Measurements from ENCODE around the gene SLC8B1.

Gene SLC8B1

DNA sequence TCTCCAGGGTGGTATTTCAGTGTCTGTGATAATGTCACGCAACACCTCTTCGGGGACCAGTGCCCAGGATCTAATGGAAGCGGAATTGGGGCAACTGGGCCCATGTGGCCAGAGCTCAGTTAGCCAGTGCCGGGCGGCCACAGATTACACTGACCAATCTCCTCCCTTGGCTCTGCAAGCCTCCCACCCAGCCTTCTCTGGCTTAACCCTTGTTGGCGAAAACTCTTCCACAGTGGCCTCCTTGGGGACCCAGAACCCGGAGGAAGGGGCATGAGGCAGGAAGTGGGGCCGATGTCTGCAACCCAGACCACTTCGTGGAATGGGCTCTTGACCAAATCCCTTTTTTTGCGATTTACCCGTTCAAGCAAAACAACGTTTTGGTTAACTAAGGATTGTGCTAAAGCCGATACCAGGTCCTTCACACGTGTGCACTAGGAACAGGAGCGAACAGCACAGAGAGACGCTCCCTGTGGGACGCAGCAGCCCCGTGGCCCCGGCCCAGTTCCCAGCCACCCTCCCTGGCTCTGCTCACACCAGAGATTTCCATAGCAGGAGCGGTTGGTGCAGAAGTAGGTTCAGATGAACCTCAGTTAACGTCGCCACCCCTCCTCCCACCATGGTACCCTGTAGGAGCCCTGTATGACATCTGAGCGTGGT is 38.2 kb downstream of the SLC8B1 start:
- DNase-seq (ENCODE audit: low read depth in 1 of 2, low spot score in 1 of 2) = no peak

DNA sequence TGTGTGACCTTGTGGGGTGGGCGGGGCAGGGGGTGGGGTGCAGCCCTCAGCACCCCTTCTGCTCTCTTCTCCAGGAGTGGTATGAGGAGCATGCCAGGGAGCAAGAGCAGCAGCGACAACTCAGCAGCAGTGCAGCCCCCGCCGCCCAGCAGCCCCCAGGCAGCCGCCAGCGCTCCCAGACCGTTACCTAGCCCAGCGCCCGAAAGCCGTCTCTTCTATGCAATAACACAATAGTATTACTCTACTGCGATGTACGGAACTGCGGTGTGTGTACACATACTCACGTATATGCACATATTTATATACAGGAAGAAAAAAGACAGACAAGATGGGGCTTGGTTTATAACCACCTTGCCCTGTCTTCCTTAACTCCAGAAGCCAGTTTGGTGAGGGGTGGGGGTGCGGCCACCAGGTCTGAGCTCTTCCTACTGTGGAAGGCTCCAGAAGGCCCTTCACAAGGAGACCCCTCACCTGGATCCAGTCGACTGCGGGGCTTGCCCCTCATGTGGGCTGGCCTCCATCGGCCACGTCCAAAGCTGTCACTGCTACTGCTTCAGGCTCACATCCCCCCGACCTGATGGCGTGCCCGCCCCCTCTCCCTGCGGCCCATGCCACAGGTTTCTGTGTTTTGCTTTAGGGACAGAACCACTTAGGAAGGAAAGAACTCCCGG is 38.9 kb downstream of the SLC8B1 start:
- no peak for DNase-seq (ENCODE audit: low read depth in 1 of 2, low spot score in 1 of 2)

GRCh38 chr12:113293100-113293499 is 41.8 kb downstream of the SLC8B1 start:
- DNase-seq (ENCODE audit: low read depth in 1 of 2, low spot score in 1 of 2) = no peak

DNA sequence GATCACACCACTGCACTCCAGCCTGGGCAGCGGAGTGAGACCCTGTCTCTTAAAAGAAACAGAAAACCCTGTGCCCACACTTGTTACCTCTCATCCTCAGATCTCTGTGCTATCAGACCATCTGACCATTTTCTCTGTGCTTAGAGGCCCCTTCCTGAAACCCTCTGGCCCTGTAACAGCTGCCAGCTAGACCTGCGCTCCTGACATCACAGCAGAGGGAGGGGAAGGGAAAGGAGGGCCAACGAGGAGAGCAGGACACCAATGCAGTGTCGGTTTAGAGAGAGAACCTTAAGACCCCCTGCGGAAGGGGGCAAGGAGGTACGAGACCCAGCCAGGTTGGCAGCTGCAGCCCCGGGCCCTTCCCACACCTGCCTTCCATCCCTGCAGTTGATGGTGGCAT is 42.4 kb downstream of the SLC8B1 start:
- no peak for DNase-seq (ENCODE audit: low read depth in 1 of 2, low spot score in 1 of 2)

GRCh38 chr12:113292091-113292490 is 42.8 kb downstream of the SLC8B1 start:
- DNase-seq (ENCODE audit: low read depth in 1 of 2, low spot score in 1 of 2) = no peak

DNA sequence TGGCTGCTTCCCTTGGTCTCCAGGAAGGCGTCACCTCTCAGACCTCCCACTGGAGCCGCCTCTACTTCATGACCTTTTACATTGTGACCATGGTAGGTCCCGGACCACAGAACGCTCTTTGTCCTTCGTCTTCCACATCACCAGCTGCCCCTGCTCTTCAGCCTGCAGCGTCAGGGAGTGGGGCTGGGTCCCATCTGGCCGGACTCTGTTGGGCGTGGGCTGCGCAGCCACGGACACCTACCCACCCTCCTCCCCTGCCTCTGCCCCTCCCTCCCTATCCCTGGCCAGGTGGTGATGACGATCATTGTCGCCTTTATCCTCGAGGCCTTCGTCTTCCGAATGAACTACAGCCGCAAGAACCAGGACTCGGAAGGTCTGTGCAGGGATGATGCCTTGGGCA is 43.3 kb downstream of the SLC8B1 start:
- DNase-seq (ENCODE audit: low read depth in 1 of 2, low spot score in 1 of 2) = no peak

DNA sequence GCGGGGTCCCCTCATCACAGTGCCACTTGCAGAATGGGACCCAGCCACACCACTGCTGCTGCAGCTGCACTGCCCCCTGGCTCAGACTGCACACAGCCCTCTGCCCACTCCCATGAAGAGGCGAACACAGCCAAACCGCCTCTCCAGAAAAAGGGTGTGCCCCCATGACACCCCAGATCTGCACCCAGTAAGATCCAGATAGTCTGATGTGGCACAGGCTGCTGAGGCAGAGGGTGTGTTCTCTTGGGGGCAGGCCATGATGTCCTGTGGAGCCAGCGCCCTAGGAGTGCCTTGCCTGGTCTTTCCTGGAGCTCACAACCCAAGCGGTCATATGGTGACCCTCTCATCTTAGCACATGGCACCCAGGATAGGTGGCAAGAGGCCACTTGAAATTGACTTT is 44.4 kb downstream of the SLC8B1 start:
- no peak for DNase-seq (ENCODE audit: low read depth in 1 of 2, low spot score in 1 of 2)

DNA sequence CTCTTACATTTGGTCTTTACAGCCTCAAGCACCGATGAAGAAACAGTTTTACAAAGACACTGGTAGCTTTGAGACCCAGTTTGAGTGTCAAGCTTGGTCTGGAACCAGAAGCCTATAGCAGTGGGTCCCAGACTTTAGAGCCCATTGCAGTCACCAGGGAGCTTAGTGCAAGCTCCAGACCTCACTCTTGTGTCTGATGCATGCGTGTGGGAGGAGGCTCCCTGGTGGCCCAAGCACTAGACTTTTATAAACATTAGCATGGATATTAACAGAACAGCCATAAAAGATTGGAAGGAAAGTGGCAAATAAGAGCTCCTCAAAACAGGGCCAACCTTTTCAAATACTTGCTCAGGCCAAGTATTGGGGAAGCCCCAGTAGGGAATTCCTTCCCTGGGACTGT is 45.5 kb downstream of the SLC8B1 start:
- no peak for DNase-seq (ENCODE audit: low read depth in 1 of 2, low spot score in 1 of 2)

GRCh38 chr12:113287899-113288282 is 47.0 kb downstream of the SLC8B1 start:
- DNase-seq (ENCODE audit: low read depth in 1 of 2, low spot score in 1 of 2) = no peak

- no peak for DNase-seq (ENCODE audit: low read depth in 1 of 2, low spot score in 1 of 2)
Observed at GRCh38 chr12:113287146-113287898, 47.6 kb downstream of the SLC8B1 start.

DNA sequence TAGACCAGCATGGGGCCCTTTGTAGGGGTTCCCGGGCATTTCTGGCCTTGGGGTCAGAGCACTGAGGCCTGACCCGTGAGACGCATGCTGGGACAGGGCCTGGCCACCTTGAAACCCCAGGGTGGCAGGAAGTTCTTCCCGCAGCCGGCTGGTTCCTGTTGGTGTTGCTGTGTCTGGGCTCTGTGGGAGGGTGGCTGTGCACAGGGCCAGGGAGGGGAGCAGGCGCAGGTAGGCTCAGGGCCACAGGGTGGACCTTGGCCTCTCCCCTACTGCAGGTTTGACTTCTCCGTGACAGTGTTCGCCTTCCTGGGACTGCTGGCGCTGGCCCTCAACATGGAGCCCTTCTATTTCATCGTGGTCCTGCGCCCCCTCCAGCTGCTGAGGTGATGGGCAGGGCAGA is 48.2 kb downstream of the SLC8B1 start:
- DNase-seq (ENCODE audit: low read depth in 1 of 2, low spot score in 1 of 2) = no peak

GRCh38 chr12:113285679-113286610 is 49.0 kb downstream of the SLC8B1 start:
- DNase-seq (ENCODE audit: low read depth in 1 of 2, low spot score in 1 of 2) = no peak

DNA sequence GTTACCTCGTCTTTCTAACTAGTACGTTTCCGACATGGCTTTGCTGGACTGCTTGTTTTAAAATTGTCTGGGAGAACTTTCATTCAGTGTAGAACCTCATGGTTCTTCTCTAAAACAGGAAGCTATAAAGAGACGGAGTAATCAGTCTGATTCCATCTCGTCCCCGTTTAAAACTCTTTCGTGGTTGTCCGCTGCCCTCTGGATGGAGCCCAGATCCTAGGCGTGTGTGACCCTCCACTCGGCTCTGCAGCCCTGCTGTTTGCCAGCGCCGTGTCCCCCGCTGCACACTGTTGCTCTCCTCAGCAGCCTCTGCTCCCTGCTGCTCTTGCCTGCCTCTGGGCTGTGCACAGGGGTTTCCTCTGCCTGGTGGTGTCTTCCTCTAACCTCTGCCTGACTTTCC is 50.2 kb downstream of the SLC8B1 start:
- DNase-seq (ENCODE audit: low read depth in 1 of 2, low spot score in 1 of 2) = no peak

DNA sequence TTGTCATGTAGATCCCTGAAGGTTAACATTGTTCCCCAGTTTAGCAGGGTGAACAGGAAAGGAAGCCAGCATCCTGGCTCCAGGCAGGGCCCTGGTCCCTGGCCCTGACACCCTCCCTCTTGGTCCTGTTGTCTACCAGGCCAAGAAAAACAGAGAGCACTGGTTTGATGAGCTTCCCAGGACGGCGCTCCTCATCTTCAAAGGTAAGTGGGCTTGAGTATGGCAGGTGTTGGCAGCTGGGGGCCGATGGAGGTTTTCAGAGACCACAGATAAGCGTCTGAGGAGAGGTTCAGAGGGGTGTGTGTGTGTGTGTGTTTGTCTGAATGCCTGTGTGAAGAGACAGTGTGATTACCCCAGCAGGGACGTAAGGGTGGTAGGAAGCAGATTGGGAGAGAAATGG is 56.3 kb downstream of the SLC8B1 start:
- DNase-seq (ENCODE audit: low read depth in 1 of 2, low spot score in 1 of 2) = no peak

DNA sequence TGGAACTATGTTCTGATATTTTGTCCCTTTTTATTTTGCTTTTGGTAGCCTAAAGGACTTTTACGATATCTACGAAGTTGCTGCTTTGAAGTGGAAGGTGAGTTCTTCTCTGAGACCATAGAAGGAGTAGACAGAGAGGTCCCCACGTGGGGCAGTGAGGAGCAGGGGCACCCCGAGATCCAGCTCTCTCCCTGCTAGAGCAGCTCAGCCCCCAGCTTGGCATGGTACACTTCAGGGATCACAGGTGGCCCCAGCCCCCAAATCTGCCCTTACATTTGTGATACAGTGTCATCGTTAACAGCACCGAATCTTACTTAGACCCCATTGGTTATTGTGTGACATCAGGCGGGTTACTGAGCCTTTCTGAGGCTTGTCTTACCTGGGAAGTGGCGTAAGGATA is 56.8 kb downstream of the SLC8B1 start:
- DNase-seq (ENCODE audit: low read depth in 1 of 2, low spot score in 1 of 2) = no peak

GRCh38 chr12:113277511-113277910 is 57.4 kb downstream of the SLC8B1 start:
- no peak for DNase-seq (ENCODE audit: low read depth in 1 of 2, low spot score in 1 of 2)

DNA sequence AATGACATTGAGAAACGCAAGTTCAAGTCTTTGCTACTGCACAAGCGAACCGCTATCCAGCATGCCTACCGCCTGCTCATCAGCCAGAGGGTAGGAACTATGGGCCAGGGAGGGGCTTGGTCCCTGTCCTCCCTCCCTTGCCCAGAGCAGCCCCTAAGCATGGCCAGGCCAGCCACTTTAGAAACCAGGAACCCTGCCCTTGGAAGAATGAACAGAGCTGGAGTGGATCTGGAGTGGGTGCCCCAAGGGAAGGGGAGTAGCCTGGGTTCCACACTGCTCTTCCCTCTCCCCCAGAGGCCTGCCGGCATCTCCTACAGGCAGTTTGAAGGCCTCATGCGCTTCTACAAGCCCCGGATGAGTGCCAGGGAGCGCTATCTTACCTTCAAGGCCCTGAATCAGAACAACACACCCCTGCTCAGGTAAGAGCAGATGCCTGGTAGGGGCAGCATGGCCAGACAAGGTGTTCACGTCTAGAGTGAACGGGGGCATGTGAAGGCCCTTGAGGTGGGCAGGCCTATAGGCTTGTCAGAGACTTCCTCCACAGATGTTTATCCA is 57.9 kb downstream of the SLC8B1 start:
- DNase-seq (ENCODE audit: low read depth in 1 of 2, low spot score in 1 of 2) = no peak

GRCh38 chr12:113276306-113276705 is 58.6 kb downstream of the SLC8B1 start:
- no peak for DNase-seq (ENCODE audit: low read depth in 1 of 2, low spot score in 1 of 2)

- DNase-seq (ENCODE audit: low read depth in 1 of 2, low spot score in 1 of 2) = no peak
Observed at GRCh38 chr12:113274848-113275247, 60.1 kb downstream of the SLC8B1 start.

DNA sequence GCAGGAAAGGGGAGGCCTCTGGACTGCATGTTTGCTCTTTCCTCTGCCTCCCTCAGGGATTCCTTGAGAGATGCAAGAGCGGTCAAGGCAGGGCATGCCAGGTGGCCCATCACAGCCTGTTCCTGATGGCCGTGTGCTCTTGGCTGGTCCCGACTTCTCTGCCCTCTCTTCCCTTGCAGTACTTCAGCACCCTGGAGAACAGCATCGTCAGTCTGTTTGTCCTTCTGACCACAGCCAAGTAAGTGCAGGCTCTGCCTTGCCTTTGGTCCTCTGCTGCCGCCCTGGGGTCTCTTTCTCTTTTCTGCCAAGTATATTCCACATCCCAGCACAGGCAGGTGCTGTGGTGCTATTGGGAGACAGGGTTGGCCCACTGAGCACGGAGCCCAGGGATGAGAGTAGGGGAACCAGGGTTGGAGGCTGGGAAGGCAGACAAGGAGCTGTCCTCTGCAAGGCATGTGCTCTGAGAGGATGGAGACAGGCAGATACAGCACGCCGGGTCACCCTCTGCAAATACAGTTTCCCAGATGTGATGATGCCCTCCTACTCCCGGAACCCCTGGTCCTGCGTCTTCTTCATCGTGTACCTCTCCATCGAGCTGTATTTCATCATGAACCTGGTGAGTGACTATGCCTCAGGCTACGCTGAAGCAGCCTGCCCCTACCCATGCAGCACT is 61.7 kb downstream of the SLC8B1 start:
- DNase-seq (ENCODE audit: low read depth in 1 of 2, low spot score in 1 of 2) = no peak

Data from activated CD4-positive, alpha-beta T cell treated with anti-CD3 and anti-CD28 coated beads, Interleukin-2, amount 50 U/mL, for 24 hours (primary cell).